Measurements from ENCODE around the gene YTHDF1. TPM values are rescaled to one million over a fixed set of nuclear protein-coding genes. Genes with fewer than 3 reads are reported as not detected.

The YTHDF1 gene
- polyA plus RNA-seq, 4 donors = 43.5 to 50.1 (median 48.4) TPM

Other genes with a start within 250 kb of the YTHDF1 start
- gene BHLHE23, start 209.2 kb downstream of the YTHDF1 start, polyA plus RNA-seq (ENCODE audit: insufficient read length in 4 of 4) = under 1 TPM in 1 of 4 donors, not detected in 3; 0.08 TPM
- gene BIRC7, start 19.8 kb upstream of the YTHDF1 start, polyA plus RNA-seq (ENCODE audit: insufficient read length in 4 of 4) = 1 to 10 TPM in 3 of 4 donors, under 1 TPM in 1; 0.44 to 2.7 (median 2.1) TPM
- 10 to 100 TPM; 26.0 to 41.5 (median 29.8) TPM for gene NKAIN4, start 38.3 kb upstream of the YTHDF1 start, polyA plus RNA-seq (ENCODE audit: insufficient read length in 4 of 4)
- 10 to 100 TPM; 62.3 to 77.0 (median 67.9) TPM for gene ARFGAP1, start 56.7 kb upstream of the YTHDF1 start, polyA plus RNA-seq (ENCODE audit: insufficient read length in 4 of 4)
- gene COL20A1, start 77.1 kb upstream of the YTHDF1 start, polyA plus RNA-seq (ENCODE audit: insufficient read length in 4 of 4) = under 1 TPM; 0.67 to 0.97 (median 0.78) TPM
- 10 to 100 TPM in 3 of 4 donors, 1 to 10 TPM in 1; 6.1 to 14.7 (median 12.7) TPM for gene CHRNA4, start 145.2 kb upstream of the YTHDF1 start, polyA plus RNA-seq (ENCODE audit: insufficient read length in 4 of 4)